HAP-1 (cell line): ENCODE data around the gene MRS2.
"Not testable (repeated sequence)": the region's sequence is repeated elsewhere in the genome, so short reads cannot be mapped to it uniquely, and the experiment has no call there.

Source experiments
- DNase-seq, 2 experiments: peaks; one replicate each; pipeline ENCODE4 v3.0.0-alpha.2; 2016 to 2020; ENCODE audit warnings: low spot score in 2 of 2
- H3K27me3 ChIP-seq: fragments of 250-450 bp; sonication (Bioruptor Pico); 2 replicates; pipeline ENCODE4 v1.5.1; 2020; ENCODE audit warnings: low read depth, mild to moderate bottlenecking, moderate library complexity
- H3K36me3 ChIP-seq: fragments of 250-450 bp; sonication (Bioruptor Pico); replicated peaks from 2 replicates; pipeline ENCODE4 v1.5.1; 2020; ENCODE audit warnings: mild to moderate bottlenecking
- H3K4me1 ChIP-seq: fragments of 250-450 bp; sonication (Bioruptor Pico); 2 replicates; pipeline ENCODE4 v1.5.1; 2020; ENCODE audit warnings: mild to moderate bottlenecking
- H3K4me3 ChIP-seq: fragments of 250-450 bp; sonication (Bioruptor Pico); 2 replicates; pipeline ENCODE4 v1.5.1; 2020; ENCODE audit warnings: mild to moderate bottlenecking, moderate library complexity
- H3K9me3 ChIP-seq: fragments of 250-450 bp; sonication (Bioruptor Pico); 2 replicates; pipeline ENCODE4 v1.5.1; 2020; ENCODE audit warnings: mild to moderate bottlenecking, moderate library complexity
- in situ Hi-C: fragments of 300-500 bp; cut with MboI; formaldehyde crosslinking; loops from 3 replicates; pipeline ENCODE4 v1.14.3; 2020; ENCODE audit warnings: low sequenced_read_pairs, inconsistent platforms, mixed read lengths

MRS2 gene, protein sequence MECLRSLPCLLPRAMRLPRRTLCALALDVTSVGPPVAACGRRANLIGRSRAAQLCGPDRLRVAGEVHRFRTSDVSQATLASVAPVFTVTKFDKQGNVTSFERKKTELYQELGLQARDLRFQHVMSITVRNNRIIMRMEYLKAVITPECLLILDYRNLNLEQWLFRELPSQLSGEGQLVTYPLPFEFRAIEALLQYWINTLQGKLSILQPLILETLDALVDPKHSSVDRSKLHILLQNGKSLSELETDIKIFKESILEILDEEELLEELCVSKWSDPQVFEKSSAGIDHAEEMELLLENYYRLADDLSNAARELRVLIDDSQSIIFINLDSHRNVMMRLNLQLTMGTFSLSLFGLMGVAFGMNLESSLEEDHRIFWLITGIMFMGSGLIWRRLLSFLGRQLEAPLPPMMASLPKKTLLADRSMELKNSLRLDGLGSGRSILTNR

DNA sequence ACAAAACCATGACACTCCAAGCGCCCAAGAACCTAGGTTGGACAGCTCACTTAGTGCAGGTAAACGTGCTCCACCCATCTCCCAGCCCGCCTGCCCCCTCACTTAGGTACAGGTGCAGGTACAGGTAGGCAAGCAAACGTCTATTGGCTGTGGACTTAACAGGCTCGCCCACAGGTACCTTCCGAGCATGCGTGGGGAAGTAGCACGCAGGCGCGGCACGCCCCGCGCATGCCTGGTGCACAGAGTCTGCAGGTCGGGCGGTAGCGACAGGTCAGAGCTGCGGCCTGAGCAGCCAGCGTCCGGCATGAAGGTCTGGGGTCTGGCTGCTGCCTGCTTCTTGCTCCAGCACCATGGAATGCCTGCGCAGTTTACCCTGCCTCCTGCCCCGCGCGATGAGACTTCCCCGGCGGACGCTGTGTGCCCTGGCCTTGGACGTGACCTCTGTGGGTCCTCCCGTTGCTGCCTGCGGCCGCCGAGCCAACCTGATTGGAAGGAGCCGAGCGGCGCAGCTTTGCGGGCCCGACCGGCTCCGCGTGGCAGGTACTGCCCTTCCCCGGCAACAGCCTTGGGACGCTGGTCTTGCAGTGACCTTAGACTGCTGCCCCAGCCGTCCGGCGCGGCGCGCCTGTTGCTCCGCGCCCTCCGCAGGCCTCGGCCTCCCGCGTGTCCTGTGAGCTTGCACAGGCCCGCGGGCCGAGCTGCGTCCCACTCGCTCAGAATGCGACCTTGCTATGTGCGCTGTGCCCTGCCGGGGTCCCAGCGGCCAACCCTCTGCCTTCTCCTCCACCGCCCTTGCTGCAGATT lies at the start of gene MRS2:
Gene MRS2 (plus strand): TSS at position 240 of the 804 bp plus-strand sequence. CDS start 111 bp downstream, at position 351.
- H3K4me1 ChIP-seq = peaks cover 33% of the 10 kb centered on the region
- in situ Hi-C loops = no loop called here

DNA sequence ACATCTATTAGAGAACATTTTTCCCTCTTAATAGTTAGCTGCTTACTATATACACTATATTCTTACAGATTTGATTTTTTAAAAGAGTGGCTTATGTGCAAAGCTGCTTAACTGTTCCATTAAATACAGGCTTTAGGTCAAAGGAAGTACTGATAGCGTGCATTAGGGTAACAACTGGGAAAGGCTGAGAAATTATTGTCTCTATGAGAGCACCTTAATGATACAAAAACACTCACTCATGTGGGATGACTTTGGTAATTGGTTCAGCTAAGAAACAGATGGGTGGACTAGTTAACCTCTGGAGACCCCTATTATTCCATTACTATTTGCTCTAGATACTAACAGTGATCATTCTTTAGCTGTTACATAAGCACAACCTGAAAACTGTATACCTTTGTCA lies 48.9 kb upstream of the MRS2 start:
- no peaks in the 10 kb centered on the region for H3K4me1 ChIP-seq
- H3K9me3 ChIP-seq = no peaks in the 10 kb centered on the region
- in situ Hi-C loops = no loop called here
- DNase-seq = no peak
- H3K36me3 ChIP-seq = no peaks in the 10 kb centered on the region
- peaks cover 37% of the 10 kb centered on the region for H3K27me3 ChIP-seq
- no peak overlapping the region for H3K4me3 ChIP-seq

More for the DNA sequence above, at the start of gene MRS2:
- H3K27me3 ChIP-seq = no peaks in the 10 kb centered on the region
- H3K9me3 ChIP-seq = no peaks in the 10 kb centered on the region
- H3K4me3 ChIP-seq = peak within 1 kb of the TSS; percentile 83
- peak; percentile 49 to 77 for DNase-seq
- peaks cover 23% of the 10 kb centered on the region for H3K36me3 ChIP-seq

DNA sequence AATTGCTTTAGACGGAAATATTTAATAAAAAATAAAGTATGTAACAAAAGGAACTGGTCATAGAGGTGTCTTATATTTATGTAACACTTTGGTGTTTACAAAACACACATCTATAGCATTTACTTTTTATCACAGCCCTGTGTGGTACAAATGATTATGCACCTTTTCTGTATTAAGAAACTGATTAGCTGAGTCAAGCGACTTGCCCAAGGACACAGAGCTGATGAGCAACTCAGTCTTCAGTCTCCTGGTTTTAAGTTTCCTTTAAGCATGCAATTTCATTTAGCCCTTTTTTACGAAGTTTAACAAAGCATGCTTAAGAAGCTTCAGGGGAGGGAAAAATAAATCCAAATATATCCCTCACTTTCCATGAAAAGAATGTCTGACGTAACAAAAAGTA lies 47.3 kb upstream of the MRS2 start:
- in situ Hi-C loops = no loop called here
- H3K4me1 ChIP-seq = no peaks in the 10 kb centered on the region; the same call in 1 of the 2 replicates
- DNase-seq = no peak

DNA sequence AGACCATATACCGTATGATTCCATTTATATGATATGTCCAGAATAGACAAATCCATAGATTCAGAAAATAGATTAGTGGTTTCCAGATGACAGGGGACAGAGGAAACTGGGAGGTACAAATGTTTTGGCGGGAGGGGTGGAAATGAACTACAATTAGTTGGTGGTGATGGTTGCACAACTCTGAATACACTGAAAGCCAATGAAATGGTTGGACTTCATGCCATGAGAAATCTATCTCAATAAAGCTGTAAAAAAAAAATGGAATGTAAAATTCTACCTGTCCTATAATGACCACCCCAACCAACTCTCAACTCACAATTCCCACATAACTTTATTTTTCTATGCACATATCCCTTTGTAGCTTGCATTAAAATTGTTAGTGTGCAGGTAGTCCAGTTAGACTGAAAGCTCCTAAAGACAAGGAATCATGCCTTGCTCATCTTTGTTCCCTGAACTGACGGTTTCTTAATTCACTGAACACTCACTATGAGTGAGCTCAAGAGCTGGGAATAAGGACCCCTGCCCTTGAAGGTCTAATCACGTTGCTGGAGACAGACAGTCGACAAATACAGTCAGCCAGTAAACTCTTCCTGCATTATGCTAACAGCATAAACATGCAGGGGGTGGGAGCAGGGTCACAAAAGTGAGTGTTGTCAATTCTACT lies 46.3 kb upstream of the MRS2 start:
- Histone ChIP-seq H3K27me3 (peaks cover 35% of the 10 kb centered on the region), H3K9me3 (no peaks in the 10 kb centered on the region), H3K36me3 (no peaks in the 10 kb centered on the region), H3K4me3 (no peak overlapping the region), H3K4me1 (no peaks in the 10 kb centered on the region; the same call in 1 of the 2 replicates)
- no peak for DNase-seq
- in situ Hi-C loops = no loop called here

More for the DNA sequence above, 47.3 kb upstream of the MRS2 start:
- Histone ChIP-seq H3K4me3 (no peak overlapping the region), H3K36me3 (no peaks in the 10 kb centered on the region), H3K27me3 (peaks cover 35% of the 10 kb centered on the region), H3K9me3 (no peaks in the 10 kb centered on the region)

DNA sequence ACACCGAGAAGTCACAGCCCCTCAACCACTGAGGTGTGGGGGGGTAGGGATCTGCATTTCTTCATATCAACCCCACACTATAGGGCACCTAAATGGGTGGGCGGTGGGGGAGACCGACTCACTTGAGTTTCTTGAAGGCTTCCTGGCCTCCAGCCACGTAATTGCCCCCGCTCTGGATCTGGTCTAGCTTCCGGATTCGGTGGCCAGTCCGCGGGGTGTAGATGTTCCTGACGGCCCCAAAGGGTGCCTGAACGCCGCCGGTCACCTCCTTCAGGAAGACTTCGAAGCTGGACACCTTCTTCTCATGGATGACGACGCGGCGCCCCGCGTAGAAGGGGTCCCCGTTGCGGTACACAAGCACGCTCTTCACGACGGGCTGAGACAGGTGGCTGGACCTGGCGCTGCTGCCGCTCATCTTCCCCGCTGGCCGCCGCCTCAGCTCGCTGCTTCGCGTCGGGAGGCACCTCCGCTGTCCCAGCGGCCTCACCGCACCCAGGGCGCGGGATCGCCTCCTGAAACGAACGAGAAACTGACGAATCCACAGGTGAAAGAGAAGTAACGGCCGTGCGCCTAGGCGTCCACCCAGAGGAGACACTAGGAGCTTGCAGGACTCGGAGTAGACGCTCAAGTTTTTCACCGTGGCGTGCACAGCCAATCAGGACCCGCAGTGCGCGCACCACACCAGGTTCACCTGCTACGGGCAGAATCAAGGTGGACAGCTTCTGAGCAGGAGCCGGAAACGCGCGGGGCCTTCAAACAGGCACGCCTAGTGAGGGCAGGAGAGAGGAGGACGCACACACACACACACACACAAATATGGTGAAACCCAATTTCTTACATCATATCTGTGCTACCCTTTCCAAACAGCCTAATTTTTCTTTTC lies 45.2 kb upstream of the MRS2 start, which contains the start of gene DCDC2:
Gene DCDC2 (minus strand): TSS at position 724 of the 883 bp plus-strand sequence. CDS start 309 bp downstream, at position 415.
- no peaks in the 10 kb centered on the region for H3K9me3 ChIP-seq
- no peaks in the 10 kb centered on the region for H3K36me3 ChIP-seq
- no peak within 1 kb of the TSS for H3K4me3 ChIP-seq
- DNase-seq = no peak
- in situ Hi-C loops = no loop called here
- H3K27me3 ChIP-seq = peaks cover 31% of the 10 kb centered on the region
- no peaks in the 10 kb centered on the region; the same call in 1 of the 2 replicates for H3K4me1 ChIP-seq

DNA sequence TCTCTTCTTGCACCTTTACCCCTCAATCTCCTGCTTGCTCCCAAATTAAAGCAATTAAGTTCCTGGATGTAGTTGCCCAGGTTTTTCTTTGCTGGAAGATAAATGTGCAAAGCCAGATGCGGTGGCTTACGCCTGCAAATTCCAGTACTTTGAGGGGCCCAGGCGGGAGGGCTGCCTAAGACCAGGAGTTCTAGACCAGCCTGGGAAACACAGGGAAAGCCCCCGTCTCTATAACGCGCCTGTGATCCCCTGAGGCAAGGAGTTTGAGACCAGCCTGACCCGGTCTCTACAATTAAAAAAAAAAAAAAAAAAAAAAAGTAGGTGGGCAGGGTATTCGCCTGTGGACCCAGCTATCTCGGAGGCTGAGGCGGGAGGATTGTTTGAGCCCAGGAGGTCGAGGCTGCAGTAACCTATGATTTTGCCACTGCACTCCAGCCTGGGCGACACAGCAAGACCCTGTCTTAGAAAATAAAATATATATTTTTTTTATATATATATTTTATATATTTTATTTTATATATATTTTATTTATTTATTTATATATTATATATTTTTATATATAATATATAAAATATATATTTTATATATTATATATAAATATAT lies 44.4 kb upstream of the MRS2 start:
- Histone ChIP-seq H3K27me3 (peaks cover 30% of the 10 kb centered on the region), H3K4me1 (no peaks in the 10 kb centered on the region; the same call in 1 of the 2 replicates), H3K9me3 (no peaks in the 10 kb centered on the region), H3K36me3 (no peaks in the 10 kb centered on the region), H3K4me3 (no peak overlapping the region)
- in situ Hi-C loops = no loop called here
- no peak for DNase-seq

DNA sequence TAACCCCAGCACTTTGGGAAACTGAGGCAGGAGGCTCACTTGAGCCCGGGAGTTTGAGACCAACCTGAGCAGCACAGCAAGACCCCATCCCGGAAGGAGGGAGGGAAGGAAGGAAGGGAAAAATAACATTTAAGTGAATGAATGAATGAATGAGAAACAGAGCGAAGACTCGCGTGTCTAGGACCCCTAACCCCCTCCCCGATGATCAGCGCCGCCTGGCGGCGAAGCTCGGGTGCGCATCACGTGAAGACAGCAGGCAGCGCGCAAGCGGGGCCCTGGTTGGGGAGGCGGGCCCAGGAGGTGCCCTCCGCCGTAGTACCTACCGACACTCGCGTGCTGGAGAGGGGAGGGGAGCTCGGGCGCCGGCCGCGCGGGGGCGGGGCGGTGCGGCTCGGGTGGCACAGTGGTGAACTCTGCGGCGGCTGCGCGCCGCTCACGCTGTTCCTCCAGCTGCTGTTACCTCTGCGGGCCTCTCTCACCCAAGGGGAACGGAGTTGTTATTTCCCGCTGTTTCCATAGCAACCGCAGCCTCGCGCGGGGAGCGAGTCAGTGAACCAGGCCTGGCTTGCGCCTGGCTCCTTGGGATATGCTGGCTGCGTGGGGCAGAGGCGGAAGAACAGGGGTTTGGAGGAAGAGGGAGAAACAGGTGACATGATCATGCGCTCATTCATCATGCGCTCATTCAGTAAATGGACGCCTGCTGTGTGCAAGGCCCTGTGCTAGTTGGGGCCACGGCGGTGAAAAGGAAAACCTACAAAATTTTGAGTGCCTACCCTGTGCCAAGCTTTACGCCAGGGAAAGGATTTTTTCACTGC lies 42.9 kb upstream of the MRS2 start:
- H3K4me1 ChIP-seq = no peaks in the 10 kb centered on the region; the same call in 1 of the 2 replicates
- H3K9me3 ChIP-seq = no peaks in the 10 kb centered on the region
- in situ Hi-C loops = no loop called here
- H3K4me3 ChIP-seq = peak overlapping the region; percentile 27
- H3K27me3 ChIP-seq = peaks cover 15% of the 10 kb centered on the region
- H3K36me3 ChIP-seq = no peaks in the 10 kb centered on the region
- peak; percentile 55 to 95 for DNase-seq

DNA sequence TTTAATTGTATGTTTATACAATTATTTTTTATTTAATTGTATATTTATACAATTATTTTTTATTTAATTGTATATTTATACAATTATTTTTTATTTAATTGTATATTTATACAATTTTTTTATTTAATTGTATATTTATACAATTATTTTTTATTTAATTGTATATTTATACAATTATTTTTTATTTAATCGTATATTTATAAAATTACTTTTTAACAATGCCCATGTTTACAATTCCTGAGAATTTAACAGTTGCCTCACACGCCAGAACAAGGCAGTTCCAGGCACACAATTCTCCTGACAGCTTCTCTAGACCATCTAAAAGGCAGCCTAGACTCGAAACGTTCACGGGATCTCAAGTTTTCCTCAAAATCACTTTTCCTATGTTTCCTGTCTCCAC lies 40.4 kb upstream of the MRS2 start:
- H3K4me1 ChIP-seq, H3K36me3 ChIP-seq, DNase-seq, H3K4me3 ChIP-seq, H3K27me3 ChIP-seq, H3K9me3 ChIP-seq, in situ Hi-C loops: not testable (repeated sequence)

DNA sequence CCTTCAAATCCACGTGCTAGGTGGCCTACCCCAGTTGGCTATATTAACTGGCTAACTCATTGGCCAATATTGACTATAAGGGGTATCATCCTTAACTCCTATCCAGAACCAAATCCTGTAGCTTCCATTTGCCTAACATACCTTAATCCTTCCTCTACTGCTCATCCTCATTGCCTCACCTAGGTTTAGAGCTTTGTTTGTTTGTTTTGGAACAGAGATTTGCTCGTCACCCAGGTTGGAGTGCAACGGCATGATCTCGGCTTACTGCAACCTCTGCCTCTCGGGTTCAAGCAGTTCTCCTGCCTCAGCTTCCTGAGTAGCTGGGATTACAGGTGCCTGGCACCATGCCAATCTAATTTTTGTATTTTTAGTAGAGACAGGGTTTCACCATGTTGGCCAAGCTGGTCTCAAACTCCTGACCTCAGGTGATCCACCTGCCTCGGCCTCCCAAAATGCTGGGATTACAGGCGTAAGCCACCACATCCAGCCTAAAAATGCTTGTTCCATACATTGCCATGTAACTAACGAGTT lies 37.6 kb upstream of the MRS2 start:
- H3K9me3 ChIP-seq, H3K4me3 ChIP-seq, DNase-seq, H3K36me3 ChIP-seq, in situ Hi-C loops, H3K27me3 ChIP-seq, H3K4me1 ChIP-seq: not testable (repeated sequence)

DNA sequence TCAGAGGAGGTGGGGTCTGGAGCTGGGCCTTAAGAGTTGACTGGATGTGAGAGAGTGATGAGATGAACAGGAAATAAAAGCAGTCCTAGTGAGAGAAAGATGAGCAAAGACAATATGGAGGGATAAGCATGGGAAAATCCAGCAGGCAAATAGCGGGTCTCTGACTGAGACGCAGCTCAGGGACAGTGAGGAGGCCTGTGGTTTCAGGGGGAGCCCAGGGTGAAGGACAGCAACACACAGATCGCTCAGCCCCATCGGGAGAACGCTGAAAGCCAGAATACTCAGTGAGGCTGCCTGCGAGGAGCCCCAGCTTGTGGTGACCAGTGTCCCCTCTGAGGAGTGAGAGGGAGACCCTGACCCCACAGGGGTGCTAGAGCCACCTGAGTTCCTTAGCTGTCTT lies 28.1 kb upstream of the MRS2 start:
- H3K9me3 ChIP-seq = no peaks in the 10 kb centered on the region
- in situ Hi-C loops = no loop called here
- H3K27me3 ChIP-seq = no peaks in the 10 kb centered on the region
- H3K4me3 ChIP-seq = no peak overlapping the region
- H3K4me1 ChIP-seq = no peaks in the 10 kb centered on the region
- no peak for DNase-seq
- no peaks in the 10 kb centered on the region for H3K36me3 ChIP-seq

DNA sequence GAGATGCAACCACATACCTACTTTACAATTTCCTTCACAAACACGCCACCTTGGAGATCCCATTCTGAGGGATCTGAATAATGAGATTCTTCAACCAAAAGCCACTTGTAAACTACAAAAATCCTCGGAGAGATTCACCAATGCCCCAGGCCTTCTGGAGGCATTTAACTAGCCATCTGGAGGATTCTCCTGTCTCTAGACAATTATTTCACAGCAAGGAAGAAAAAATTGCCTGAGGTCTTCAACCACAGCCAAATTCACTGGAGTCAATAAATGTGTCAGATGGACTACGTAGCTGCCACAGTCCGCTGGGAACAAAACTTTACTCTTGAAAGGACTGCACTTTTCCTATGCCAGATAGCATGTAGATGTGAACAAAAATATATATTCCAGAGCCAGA lies 25.9 kb upstream of the MRS2 start:
- no peaks in the 10 kb centered on the region for H3K36me3 ChIP-seq
- H3K9me3 ChIP-seq = no peaks in the 10 kb centered on the region
- in situ Hi-C loops = no loop called here
- no peaks in the 10 kb centered on the region for H3K4me1 ChIP-seq
- no peak overlapping the region for H3K4me3 ChIP-seq
- 0 out of 2 replicates have a peak, but pooled peaks cover 2% of the 10 kb centered on the region for H3K27me3 ChIP-seq
- no peak for DNase-seq
